GOT3 (cell line): ENCODE results near the gene C16orf96.

Experiments
- DNase-seq: peaks from one replicate; lab custom pipeline; 2025; ENCODE audit warnings: mixed read lengths; lab: John Stamatoyannopoulos, UW

C16orf96 gene

GRCh38 chr16:4649744-4650442, 93.8 kb downstream of the C16orf96 start:
- DNase-seq = no peak
